GM19238 (cell line): ENCODE measurements around the gene ARL17A.
"Not testable (repeated sequence)": the region's sequence is repeated elsewhere in the genome, so short reads cannot be mapped to it uniquely, and the experiment has no call there.

Source experiments
- DNase-seq: peaks from one replicate; pipeline ENCODE4 v3.0.0; 2011; ENCODE audit warnings: low spot score; ENCODE audit not compliant: insufficient read length

ARL17A gene

DNA sequence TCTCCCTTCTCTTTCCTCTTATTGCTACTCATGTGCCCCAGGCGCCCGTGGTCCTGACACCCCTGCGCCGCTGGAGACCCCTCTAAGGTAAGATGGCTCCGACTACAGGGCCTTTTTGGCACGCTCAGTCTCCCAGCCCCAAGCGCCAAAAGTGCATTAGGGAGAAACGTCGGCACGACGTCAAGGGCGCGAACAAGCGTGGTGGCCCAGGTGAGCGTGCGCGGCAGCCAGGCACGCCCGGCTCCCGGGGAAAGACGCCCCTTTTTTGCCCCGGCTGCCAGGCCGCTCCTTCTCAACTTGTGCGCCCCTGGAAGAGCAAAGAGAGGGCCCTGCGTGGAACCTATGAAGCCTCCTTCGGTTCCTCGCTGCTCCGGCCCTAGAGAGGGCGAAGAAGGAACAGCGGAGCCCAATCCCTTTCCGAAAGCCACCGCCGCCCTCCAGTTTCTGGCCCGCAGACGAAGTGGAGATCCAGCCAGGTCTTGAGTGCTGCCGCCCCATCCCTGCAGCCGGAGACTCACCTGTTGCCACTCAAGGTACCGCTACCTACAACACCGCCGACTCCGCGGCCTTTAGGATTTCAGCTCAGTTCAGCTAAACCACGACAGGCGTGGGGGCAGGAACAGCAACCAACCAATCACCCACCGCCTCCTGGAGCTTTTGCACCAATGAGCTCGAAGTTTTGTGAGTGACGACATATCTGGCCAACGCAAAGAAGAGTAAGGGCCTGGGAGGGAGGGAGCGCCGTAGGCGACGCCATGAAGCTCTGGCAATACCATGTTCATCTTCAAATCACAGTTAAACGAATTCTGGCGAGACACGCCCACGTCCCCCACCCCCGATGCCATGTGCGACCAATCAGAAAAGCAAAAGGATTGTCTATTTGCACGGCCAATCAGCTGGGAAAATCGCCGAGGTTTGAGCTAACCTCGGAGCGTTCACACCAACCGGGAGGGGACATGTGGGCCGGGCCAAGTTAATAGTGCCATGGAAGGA lies at the start of gene ARL17A:
Gene ARL17A, minus strand, starts transcription at position 609 of the 993 bp plus-strand sequence. CDS start 3,369 bp downstream, outside the sequence.
- not testable (repeated sequence) for DNase-seq

DNA sequence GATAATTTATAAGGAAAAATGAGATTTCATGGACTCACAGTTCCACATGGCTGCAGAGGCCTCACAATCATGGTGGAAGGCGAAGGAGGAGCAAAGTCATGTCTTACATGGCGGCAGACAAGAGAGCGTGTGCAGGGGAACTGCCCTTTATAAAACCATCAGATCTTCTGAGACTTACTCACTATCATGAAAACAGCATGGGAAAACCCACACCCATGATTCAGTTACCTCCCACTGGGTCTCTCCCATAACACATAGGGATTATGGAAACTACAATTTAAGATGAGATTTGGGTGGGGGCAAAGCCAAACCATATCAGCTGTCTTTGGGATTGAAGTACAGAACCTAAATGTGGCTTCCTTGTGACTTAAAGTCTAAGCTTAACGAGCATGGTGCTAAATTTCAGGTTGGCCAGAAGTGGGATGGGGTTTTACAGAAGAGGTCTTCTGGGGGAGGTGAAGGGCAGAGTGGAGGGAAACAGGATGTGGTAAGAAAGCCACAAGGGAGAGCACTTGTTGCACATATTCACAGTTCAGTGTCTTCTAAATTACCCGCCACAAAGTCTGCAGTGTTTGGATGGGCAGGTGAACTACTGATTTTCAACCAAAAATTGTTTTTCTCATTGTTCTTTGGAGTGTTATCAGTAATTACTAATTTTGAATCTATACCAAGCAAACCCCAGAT lies 49.4 kb upstream of the ARL17A start:
- not testable (repeated sequence) for DNase-seq

DNA sequence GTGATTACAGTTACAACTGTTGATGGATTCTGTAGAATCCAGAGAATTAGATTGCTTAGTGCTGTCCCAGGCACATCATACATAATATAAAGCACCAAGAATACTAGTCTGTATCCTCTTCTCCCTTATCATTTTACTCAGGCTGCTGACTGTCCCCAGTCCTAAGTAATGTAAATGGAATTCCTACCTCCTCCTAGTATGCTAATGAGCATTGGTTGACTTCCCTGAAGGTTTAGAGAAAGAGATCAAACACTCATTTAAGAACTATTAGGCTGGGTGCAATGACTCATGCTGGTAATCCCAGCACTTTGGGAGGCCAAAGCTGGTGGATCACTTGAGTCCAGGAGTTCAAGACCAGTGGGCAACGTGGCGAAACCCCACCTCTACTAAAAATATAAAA lies 48.0 kb upstream of the ARL17A start:
- not testable (repeated sequence) for DNase-seq

DNA sequence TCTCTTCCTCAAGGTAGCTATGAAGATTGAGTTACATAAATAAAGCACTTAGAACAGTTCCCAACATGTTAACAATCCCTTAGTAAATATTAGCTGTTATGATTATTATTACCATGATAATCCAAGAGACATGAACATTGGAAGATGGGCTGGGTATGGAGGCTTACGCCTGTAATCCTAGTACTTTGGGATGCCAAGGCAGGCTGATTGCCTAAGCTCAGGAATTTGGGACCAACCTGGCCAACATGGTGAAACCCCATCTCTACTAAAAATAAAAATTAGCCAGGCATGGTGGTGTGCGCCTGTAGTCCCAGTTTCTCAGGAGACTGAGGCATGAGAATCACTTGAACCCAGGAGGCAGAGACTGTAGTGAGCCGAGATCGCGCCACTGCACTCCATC lies 45.2 kb upstream of the ARL17A start:
- DNase-seq = not testable (repeated sequence)

DNA sequence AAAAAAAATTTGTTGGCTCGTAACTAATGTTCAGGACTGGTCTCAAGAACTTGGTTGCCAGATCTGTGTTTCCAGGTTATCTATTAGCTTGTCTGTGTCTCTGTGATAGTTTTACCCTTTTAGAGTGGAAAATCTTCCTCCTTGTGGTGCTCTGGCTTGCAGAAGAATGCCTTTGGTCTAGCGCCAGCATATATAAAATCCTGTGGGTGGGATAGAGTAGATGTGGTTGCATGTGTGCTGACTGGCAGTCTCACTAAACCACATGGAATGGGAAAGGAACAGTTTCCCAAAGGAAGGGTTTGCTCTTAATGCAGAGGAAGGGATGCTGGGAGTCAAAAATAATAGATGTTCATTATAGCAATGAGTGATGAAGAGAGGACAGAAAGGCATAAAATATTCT lies 44.3 kb upstream of the ARL17A start:
- DNase-seq = not testable (repeated sequence)

DNA sequence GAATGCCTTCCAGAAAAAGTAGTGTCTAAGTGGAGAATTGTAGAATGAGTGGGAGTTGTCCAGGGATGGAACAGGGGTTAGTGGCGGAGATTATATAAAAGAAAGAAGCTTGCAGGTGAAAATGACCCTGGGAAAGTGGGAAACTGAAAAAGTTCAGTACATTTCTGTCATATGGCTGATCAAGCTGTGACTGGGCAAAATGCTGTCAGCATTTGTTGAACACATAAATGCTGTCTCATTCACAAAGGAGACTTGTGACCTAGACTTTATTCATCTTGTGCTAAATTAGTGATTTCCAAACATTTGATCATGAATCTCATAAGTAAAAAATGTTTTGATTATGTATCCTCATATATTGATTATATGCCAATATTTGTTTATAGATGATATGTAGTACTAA lies 39.5 kb upstream of the ARL17A start:
- DNase-seq = not testable (repeated sequence)

DNA sequence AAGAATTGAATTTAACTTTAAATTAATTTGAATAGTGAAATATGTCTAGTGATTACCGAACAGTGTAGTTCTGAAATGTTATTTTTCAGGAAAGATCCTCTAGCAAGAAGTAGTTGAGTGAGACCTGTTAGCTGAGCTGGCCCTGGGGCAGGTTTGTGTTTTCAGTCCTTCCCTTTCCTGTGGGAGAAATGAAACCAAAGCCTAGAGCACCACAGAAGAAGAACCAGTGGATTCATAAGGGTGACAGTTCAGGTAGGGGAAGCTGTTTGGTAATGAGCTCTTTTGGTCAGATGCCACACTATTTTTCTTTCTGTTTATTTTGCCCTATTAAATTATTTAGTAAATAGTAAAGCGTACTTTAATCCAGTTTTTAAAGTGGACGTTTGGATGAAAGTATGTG lies 37.6 kb upstream of the ARL17A start:
- DNase-seq = not testable (repeated sequence)

DNA sequence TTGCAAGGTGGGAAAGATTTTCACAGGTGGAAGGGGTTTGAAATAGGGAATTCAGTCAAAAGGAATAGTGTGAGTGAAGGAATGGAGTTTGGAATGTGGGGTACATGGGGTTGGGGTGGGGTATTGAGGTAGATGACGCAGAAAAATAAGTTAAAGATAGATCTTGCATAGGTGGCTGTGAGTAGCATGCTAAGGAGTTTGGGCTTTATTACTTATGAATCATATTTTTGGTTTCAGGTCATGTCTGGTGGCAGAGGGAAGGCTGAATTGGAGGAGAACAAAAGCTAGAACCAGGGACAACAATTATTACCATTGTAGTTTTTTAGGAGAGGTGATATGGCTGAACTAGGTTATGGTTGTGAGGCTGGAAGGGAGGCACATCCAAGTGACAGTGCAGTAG lies 34.4 kb upstream of the ARL17A start:
- not testable (repeated sequence) for DNase-seq

DNA sequence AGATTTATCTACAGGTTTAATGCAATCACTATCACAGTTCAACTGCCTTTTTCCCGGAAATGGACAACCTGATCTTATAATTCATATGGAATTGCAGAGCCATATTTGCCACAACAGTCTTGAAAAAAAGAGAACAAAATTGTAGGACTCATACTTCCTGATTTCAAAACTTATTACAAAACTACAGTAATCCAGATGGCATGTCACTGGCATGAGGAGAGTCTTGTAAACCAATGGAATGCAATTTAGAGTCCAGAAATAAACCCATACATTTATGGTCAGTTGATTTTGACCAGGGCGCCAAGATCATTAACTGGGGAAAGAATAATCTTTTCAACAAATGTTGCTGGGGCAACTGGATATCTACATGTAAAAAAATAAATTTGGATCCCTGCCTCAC lies 31.8 kb upstream of the ARL17A start:
- DNase-seq = not testable (repeated sequence)

DNA sequence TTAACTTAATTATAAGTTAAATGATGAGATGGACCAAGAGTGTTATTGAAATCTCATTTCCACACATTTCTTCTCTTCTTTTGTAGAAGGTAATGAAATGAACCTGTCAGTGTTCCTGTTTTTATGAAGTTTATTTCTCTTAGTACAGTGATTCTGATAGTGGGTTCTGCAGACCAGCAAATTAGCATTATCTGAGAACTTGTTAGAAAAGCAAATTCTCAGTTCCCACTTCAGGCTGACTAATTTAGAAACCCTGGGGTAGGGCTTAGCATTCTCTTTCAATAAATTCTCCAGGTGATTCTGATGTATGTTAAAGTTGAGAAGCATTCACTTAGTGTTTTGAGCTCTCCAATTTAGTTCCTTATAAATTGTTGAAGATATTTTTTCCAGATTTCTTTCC lies 23.6 kb upstream of the ARL17A start:
- not testable (repeated sequence) for DNase-seq

DNA sequence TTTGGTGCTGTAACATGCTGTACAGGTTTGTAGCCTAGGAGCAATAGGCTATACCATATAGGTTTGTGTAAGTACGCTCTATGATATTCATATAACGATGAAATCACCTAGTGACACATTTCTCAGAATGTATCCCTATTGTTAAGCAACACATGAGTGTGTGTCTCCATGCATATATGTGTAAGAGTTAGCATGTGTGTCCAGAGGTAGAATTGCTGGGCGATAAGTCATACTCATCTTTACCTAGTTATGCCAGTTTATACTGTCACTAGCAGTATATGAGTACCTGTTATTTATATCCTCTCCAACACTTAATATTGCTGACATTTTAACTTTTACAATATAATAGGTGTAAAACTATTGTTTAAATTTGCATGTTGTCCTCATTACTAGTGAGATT lies 21.3 kb upstream of the ARL17A start:
- DNase-seq = not testable (repeated sequence)

DNA sequence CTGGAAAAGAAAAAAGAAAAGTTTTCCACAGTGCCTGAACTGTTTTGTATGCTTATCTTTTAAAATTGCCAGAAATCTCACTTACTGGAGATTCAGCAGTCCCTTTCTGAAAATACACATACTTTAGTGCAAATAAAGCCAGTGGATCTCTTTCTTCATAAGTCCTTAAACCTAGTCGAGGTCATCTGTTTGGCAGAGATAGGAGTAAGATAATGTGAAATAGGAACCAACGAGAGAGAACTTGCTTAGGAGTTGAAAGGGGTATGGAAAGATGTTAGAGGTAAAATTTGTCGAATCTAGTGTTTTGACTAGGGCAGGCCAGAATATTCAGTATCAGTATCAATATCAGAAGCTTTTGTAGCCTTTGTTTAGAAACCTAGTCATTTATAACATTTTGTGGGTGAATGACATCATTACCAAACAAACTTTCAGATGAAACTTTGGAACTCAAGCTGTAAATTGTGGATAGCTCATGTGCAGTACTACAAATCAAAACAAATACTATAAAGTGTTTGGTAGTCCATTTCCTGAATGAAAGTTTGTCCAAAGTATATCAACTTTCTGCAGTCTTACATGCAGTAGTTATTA lies 18.9 kb upstream of the ARL17A start:
- not testable (repeated sequence) for DNase-seq

DNA sequence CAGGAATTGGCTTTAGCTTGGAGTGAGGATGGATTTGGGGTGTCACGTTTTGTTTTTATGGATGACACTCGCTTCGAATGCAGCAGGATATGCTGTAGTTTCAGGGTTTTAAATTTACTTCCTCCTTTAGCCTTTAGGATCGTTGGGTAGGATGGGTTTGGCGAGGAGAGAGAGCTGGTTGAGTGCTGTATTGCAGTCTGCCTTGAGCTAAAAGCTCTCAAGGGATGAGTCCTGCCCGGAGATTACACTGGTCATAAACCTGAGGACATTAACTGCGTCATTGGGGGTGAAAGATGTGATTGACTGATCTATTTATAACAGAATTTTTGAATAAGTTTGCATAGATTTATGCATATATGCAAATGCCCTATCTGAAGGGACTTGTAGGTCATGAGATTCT lies 11.8 kb upstream of the ARL17A start:
- not testable (repeated sequence) for DNase-seq

DNA sequence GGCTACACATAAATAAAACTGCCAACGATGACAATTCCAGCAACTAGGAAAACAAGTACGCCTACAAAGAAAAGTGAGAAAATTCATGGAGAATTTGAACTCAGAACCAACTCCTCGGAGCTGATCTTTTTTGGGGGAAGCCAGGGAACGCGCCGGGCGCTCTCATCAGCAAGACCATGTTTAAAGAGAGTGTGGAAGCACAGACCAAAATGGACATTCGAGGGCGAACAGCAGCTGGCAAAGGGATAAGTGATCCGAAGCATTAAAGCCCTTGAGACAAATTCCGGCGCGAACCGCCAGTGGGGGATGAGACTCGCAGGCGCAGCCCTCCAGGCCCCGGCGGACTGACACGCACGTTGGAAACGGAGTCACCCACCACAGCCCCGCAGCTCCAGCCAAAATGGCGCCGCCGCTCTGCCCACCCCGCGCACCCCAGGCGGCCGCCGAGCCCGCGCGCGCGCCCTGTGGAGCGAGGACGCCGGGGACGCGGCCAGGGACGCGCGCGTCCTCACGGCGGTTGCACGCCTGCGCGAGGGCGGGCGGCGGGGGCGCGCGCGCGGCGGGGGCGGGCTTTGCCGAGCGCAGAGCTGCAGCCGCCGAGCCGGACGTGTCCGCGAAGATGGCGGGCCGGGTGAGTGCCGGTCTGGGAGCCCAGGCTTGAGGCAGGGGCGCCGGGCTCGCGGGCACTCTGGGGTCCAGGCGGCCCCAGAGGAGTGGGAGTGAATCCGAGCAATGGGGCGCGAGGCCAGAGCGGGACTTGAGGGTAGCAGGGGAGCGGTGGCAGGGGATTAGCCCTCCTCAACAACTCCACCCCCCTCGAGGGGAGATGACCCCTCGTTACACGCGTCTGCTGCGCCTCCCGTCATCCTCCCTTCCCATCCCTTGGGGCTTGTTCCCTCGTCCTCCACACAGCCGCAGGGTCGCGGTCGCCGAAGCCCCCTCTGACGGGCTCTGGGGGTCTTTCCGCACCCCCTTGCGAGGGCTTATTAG lies 11.0 kb upstream of the ARL17A start, which contains the start of gene NSF:
Gene NSF, plus strand, starts transcription at position 513 of the 990 bp plus-strand sequence. Its CDS starts 107 bp downstream, at position 620.
- not testable (repeated sequence) for DNase-seq

DNA sequence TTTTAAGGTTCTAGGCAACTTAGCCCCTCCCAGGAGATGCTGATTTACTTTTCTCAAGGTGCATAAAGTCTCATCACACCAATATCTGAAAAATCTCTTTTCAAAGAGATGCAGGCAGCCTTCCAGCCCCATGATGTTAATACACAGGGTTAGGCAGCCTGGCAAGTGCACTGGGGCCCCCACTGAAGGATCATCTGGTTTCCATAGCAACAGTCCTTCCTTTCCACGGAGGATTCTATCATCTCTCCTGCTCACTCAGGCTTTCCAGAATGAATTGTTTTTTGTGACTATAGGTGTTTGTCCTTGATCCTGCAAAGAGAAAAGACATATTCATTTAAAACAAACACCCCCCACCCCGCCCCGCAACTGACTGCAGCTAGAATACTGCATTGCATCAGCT lies 6.0 kb upstream of the ARL17A start:
- DNase-seq = not testable (repeated sequence)

DNA sequence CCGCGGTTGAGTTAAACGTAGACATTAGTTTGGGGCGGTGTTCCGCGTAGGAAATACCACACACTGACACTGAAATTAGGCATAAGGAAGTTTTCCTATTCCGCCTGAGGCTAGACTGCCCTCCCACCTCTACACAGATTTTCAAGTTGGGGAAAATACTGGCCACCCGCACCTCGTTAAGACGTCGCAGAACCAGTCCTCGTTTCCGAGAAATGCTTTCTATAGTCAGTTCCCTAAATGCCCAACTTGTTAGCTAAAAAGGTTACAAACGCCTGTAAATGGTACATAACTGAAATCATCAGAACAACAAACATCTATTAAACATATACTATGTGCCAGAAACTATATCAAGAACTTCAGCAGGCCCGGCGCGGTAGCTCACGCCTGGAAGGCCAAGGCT lies 591 bp upstream of the ARL17A start:
- DNase-seq = not testable (repeated sequence)

DNA sequence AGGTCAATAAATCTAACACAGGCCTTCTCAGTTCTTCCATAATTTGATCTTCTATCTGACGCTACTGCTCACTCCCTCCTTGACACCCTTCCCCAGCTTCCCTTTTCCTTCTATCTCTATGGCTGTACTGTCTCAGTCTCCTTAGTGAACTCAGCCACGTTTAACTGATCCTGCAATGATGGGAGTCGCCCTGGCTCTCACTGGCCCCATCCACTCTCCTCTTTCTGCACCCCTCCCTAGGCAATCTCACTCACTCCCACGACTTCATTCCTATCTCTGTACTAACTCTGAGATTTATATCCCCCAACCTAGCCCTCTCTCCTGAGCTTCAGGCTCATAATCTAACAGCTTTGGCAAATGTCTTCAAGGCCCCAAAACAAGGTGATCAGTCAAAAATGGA lies 7.7 kb downstream of the ARL17A start:
- DNase-seq = not testable (repeated sequence)

DNA sequence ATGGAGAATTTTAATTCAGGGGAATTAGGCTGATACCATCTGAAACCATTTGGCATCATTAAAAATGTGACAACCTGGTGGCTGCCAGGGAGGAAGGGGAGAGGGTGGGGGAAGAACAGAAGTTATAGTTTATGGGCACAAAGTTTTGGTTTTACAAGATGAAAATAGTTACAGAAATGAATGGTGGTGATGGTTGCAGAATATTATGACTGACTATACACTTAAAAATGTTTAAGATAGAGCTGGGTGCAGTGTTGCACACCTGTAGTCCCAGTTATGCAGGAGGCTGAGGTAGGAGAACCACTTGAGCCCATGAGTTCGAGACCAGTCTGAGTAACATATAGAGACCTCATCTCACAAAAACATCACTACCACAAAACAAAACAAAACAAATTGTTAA lies 12.5 kb downstream of the ARL17A start:
- DNase-seq = not testable (repeated sequence)

DNA sequence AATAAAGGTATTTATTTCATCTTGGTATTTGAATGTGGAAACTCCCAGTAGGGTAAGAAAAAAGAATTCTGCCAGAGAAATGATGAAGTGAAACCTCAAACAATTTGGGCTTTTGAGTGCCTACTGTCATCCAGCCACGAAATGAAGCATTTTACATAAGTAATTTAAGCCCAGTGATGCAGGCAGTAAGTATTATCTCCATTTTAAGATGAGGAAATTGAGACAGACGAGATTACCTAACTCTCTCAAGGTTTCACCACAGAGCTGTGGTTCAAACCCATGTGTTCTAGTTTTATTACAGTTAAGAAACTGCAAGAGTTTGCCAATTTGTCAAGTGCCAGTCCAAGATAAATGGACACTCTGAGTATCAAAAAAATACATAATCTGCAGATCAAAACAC lies 13.2 kb downstream of the ARL17A start:
- DNase-seq = not testable (repeated sequence)

DNA sequence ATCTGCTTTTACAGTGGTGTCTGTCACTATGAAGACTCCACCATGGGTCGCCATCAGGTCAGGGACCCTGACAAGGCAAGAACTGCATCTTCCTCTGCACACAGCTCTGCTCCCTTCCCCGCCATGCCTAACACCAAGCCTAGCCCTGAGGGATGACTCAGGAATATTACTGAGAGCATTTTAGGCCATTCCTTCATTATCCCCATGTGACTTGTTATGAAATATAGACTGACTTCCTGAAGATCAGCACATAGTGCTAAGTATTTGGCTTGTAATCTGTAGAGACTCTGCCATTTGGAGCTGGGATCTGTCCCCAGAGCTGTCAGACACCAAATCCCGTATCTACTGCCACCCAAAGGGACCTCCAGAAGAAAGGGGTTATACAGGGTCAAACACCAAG lies 19.4 kb downstream of the ARL17A start:
- not testable (repeated sequence) for DNase-seq
